HFF-Myc (cell line): Measurements from ENCODE around the gene EXD2.
"Not testable (repeated sequence)": the region's sequence is repeated elsewhere in the genome, so short reads cannot be mapped to it uniquely, and the experiment has no call there.

Experiments
- DNase-seq: peaks from one replicate; pipeline ENCODE4 v3.0.0-alpha.2; 2011; ENCODE audit warnings: low read depth; ENCODE audit errors: extremely low read depth
- H3K4me3 ChIP-seq: replicated peaks from 2 replicates; pipeline ENCODE4 v1.5.1; 2011; ENCODE audit warnings: low read depth, mild to moderate bottlenecking, control low read depth, low read length
- CTCF ChIP-seq: IDR thresholded peaks from 2 replicates; pipeline ENCODE4 v1.5.1; 2012; ENCODE audit warnings: mild to moderate bottlenecking, low read depth, low read length, control low read depth; ENCODE audit errors: missing control alignments

Gene EXD2

DNA sequence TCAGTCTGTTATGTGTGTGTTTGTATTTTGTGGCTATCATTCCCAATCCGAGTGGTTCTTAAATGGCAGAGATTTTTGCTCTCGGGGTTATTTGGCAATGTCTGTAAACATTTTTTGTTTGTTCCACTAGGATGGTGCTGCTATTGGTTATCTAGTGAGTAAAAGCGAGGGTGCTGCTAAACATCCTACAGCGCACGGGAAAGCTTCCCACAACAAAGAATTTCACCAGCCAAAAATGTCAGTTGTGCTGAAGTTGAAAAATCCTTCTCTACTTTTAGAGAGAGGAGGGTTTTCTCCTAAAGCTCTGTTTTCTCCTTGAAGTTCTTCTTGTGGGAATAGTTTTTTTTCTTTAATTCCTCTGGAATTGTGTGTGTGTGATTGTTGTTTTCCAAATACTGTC is 2.4 kb downstream of the EXD2 start:
- H3K4me3 ChIP-seq = no peak overlapping the region
- TF ChIP-seq CTCF = no peak
- DNase-seq = no peak

DNA sequence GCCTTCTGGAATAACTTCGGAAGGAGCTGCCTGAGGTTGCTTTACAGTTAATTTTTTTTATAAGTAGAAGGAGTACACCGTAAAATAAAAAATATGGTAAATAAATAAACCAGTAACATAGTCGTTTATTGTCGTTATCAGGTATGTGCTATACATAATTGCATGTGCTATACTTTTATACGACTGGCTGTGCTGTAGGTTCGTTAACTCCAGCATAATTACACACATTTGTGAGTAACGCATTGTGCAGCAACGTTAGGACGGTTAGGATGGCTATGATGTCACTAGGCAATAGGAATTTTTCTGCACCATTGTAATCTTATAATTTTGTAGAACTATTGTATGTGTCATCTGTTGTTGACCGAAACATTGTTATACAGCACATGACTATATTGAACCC is 8.5 kb downstream of the EXD2 start:
- no peak for TF ChIP-seq CTCF
- no peak overlapping the region for H3K4me3 ChIP-seq
- DNase-seq = no peak

DNA sequence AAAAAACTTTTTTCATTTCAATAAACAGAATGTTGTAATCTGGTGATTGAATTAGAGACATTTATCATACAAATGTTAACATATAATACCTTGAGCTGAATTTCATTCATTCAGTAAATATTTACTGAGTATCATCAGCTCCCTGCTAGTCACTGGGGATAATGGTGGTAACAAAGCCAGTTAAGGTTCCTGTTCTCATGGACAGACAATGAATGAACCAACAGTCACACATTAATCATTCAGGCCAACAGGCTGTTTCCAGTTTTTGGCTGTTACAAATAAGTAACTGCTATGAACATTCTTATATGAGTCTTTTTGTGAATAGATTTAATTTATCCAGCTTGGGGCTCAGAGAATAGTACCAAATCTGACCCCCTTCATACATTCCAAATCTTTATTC is 13.5 kb downstream of the EXD2 start:
- H3K4me3 ChIP-seq = no peak overlapping the region
- no peak for TF ChIP-seq CTCF
- no peak for DNase-seq

GRCh38 chr14:69207435-69208041 is 16.2 kb downstream of the EXD2 start:
- DNase-seq = no peak
- no peak for TF ChIP-seq CTCF
- no peak overlapping the region for H3K4me3 ChIP-seq

DNA sequence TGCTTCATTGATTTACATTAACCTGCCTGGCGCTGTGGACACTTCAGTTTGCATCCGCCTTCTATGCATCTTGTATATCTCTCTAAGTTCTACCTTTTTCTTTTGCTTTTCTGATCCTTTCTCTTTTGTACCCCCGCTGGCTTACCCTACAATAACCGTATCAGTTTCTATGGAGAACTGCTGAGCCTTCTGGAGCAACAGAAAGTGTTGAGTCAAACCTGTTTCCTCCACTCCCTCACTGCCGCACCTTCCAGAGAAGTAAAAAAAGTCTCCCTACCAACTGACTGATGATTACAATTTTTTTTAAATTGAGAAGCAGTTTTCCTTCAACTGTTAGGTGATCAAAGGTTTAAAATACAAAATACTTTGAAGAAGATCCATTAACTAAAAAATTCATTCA is 17.4 kb downstream of the EXD2 start:
- TF ChIP-seq CTCF = no peak
- DNase-seq = no peak
- H3K4me3 ChIP-seq = no peak overlapping the region

DNA sequence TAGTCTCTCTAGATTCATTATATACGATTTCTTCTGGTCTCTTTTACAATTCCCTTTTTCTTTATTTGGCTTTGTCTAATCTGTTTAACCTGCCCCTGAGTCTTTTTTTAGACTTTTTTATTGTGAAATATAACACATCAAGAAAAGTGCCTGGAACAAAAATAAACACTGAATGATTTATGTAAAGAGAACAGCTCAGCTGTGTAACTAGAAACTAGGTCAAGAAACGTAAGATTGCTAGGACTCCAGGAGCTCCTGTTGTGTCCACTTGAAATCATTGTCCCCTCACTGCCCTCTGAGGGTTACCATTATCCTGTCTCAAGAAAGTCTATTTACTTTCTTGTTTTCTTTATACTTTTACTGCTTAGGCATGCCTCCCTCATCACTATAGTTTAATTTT is 23.1 kb downstream of the EXD2 start:
- no peak overlapping the region for H3K4me3 ChIP-seq
- DNase-seq = no peak
- TF ChIP-seq CTCF = no peak

DNA sequence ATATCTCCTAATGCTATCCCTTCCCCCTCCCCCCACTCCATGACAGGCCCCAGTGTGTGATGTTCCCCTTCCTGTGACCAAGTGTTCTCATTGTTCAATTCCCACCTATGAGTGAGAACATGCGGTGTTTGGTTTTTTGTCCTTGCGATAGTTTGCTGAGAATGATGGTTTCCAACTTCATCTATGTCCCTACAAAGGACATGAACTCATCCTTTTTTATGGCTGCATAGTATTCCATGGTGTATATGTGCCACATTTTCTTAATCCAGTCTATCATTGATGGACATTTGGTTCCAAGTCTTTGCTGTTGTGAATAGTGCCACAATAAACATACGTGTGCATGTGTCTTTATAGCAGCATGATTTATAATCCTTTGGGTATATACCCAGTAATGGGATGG is 26.4 kb downstream of the EXD2 start:
- not testable (repeated sequence) for H3K4me3 ChIP-seq, DNase-seq

GRCh38 chr14:69224946-69225345 is 33.6 kb downstream of the EXD2 start:
- TF ChIP-seq CTCF = no peak
- no peak for DNase-seq
- no peak overlapping the region for H3K4me3 ChIP-seq
